ENCODE results near the gene TUBGCP4. TPM values are rescaled to one million over a fixed set of nuclear protein-coding genes. Genes with fewer than 3 reads are reported as not detected.
A peak's percentile ranks its signal among the peaks of the same experiment; 100 is the strongest.

The TUBGCP4 gene
- total and polyA plus RNA-seq, 9 of the 15 experiments (the other 6 are each of a cell fraction or from before 2014, with no cell fraction given) = 10.7 to 50.2 (median 29.6) TPM

DNA sequence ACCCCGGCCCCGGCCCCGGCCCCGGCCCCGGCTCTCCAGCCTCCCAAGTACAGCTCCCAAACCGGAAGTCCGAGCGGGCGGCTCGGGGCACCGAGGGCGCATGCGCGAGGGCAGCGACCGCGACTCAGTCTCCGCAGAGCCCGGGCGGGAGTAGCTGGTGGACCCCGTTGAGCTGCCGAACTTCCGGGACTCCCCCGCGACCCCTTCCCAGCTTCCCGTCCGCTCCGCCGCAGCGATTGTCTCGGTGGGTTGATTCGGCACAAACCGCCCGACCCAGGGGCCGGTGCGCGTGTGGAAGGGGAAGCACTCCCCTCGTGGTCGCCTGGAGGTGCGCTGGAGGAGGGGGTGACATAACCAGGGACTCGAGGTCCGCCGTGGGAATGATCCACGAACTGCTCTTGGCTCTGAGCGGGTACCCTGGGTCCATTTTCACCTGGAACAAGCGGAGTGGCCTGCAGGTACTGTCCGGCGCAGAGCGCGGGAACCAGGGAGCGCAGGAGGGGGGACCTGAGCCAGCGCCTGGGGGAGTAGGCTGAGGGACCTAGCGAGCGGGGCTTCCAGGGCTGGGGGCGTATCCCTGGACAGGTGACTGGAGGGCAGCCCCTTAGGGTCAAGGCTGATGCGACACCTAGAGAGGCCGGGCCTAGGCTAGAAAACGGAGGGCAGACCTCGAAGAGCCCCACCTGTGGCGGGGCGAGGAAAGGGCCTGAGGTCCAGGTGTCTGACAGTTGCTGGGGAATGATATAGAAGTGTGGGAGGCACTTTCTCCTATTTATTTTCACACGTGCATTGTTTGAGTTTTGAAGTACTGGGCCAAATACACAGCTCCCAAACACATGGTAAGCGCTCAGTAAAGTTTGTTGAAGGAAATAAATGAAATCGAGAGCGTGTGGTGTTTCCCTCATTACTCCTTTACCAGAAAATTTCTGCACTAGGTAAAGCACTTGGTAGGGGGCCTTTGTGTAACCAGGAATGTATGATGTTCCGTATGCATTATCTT, at the start of gene TUBGCP4, which contains the start of gene ZSCAN29 (continued):
- TF ChIP-seq TAF9B (IDR thresholded peaks at IDR 0.05; ENCODE audit: partially characterized antibody) (peak; percentile 60), DACH1 (IDR thresholded peaks at IDR 0.05; ENCODE audit: partially characterized antibody) (no peak), NFE2L1 (tag; IDR thresholded peaks at IDR 0.05; ENCODE audit: borderline replicate concordance, low read depth) (no peak), ZNF263 (CRISPR knock-in tag; IDR thresholded peaks at IDR 0.05; ENCODE audit: borderline replicate concordance) (no peak), ESRRA (IDR thresholded peaks at IDR 0.05; ENCODE audit: borderline replicate concordance, low read depth) (no peak), POLR2A (conservative IDR thresholded peaks at IDR 0.05) (peak; percentile 90), CHD1 (IDR thresholded peaks at IDR 0.05; ENCODE audit: low read length) (peak; percentile 30), ELF2 (CRISPR knock-in tag; IDR thresholded peaks at IDR 0.05) (0 out of 2 replicates have a peak, but pooled peaks have one; percentile 55), PCBP2 (IDR thresholded peaks at IDR 0.05; ENCODE audit: low read depth, low read length, poor library complexity, severe bottlenecking) (no peak), EWSR1 (IDR thresholded peaks at IDR 0.05; ENCODE audit: borderline replicate concordance, low read depth, partially characterized antibody) (no peak), RHOXF2B (CRISPR knock-in tag; conservative IDR thresholded peaks at IDR 0.05) (no peak), FOXK1 (CRISPR knock-in tag; IDR thresholded peaks at IDR 0.05; ENCODE audit: borderline replicate concordance) (peak; percentile 44; the same call in 1 of the 2 replicates), TCF7 (IDR thresholded peaks at IDR 0.05; ENCODE audit: borderline replicate concordance) (no peak), KLF13 (tag; IDR thresholded peaks at IDR 0.05; ENCODE audit: borderline replicate concordance, low read depth) (0 out of 2 replicates have a peak, but pooled peaks have one; percentile 14)
- TF ChIP-seq, protein P1, sequence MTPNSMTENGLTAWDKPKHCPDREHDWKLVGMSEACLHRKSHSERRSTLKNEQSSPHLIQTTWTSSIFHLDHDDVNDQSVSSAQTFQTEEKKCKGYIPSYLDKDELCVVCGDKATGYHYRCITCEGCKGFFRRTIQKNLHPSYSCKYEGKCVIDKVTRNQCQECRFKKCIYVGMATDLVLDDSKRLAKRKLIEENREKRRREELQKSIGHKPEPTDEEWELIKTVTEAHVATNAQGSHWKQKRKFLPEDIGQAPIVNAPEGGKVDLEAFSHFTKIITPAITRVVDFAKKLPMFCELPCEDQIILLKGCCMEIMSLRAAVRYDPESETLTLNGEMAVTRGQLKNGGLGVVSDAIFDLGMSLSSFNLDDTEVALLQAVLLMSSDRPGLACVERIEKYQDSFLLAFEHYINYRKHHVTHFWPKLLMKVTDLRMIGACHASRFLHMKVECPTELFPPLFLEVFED (CRISPR knock-in tag; conservative IDR thresholded peaks at IDR 0.05) = no peak
- TF ChIP-seq, protein P2, sequence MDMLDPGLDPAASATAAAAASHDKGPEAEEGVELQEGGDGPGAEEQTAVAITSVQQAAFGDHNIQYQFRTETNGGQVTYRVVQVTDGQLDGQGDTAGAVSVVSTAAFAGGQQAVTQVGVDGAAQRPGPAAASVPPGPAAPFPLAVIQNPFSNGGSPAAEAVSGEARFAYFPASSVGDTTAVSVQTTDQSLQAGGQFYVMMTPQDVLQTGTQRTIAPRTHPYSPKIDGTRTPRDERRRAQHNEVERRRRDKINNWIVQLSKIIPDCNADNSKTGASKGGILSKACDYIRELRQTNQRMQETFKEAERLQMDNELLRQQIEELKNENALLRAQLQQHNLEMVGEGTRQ (CRISPR knock-in tag; IDR thresholded peaks at IDR 0.05) = no peak
- TF ChIP-seq, protein P3, sequence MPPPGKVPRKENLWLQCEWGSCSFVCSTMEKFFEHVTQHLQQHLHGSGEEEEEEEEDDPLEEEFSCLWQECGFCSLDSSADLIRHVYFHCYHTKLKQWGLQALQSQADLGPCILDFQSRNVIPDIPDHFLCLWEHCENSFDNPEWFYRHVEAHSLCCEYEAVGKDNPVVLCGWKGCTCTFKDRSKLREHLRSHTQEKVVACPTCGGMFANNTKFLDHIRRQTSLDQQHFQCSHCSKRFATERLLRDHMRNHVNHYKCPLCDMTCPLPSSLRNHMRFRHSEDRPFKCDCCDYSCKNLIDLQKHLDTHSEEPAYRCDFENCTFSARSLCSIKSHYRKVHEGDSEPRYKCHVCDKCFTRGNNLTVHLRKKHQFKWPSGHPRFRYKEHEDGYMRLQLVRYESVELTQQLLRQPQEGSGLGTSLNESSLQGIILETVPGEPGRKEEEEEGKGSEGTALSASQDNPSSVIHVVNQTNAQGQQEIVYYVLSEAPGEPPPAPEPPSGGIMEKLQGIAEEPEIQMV (tag; conservative IDR thresholded peaks at IDR 0.05; ENCODE audit: low read depth) = no peak

Measured in K562 (cell line).